LNCaP clone FGC (cell line): Measurements from ENCODE around the gene MYCBP2.

ENCODE experiments used
- DNase-seq: peaks from one replicate; pipeline ENCODE4 v3.0.0-alpha.2; 2011; ENCODE audit warnings: low read depth
- H3K4me3 ChIP-seq: 2 replicates; pipeline ENCODE4 v1.5.1; 2011; ENCODE audit warnings: mild to moderate bottlenecking, low read depth, low read length, control low read depth
- TF ChIP-seq, protein P1 (sequence below): IDR thresholded peaks from 2 replicates; pipeline ENCODE4 v1.5.1; 2012; ENCODE audit warnings: mild to moderate bottlenecking; ENCODE audit not compliant: control insufficient read depth, insufficient read depth; ENCODE audit errors: extremely low read depth

Gene MYCBP2

DNA sequence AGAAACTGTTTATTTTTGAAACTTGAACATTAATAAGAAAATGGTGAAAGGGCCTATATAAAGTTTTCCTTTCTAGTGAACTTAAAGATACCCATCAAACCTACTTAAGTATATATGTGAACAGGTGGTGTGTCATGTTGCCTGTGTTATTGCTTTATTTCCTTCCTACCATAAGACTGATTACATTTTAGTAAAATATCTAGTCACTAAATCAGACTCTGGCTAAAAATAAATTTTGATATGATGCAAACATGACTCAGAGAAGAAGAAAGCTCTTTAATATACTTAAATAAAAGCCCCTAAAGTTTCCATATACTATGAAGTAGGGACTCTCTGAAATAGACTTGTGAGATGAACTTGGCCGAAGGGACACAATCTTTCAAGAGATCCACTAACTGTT, 264.8 kb downstream of the MYCBP2 start:
- no peak for DNase-seq
- H3K4me3 ChIP-seq = no peak overlapping the region

DNA sequence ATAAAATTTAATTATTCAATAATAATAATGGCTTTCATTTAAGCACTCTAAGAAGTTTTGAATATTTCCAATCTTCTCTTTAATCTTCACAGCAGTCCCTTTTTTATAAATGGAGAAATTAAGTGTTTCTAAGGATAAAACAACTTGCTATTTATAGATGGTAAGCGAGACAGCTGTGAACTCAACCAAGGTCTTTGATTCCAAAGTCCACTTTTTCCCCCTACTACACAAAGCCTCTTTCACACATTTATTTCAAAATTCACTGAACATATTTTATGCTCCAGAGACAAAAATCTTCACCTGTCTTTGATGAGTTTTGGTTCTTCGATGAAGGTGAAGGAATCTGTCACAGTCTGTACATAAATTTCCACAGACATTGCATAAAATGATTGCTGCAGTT, 265.5 kb downstream of the MYCBP2 start:
- DNase-seq = no peak
- H3K4me3 ChIP-seq = no peak overlapping the region
- TF ChIP-seq, protein P1, sequence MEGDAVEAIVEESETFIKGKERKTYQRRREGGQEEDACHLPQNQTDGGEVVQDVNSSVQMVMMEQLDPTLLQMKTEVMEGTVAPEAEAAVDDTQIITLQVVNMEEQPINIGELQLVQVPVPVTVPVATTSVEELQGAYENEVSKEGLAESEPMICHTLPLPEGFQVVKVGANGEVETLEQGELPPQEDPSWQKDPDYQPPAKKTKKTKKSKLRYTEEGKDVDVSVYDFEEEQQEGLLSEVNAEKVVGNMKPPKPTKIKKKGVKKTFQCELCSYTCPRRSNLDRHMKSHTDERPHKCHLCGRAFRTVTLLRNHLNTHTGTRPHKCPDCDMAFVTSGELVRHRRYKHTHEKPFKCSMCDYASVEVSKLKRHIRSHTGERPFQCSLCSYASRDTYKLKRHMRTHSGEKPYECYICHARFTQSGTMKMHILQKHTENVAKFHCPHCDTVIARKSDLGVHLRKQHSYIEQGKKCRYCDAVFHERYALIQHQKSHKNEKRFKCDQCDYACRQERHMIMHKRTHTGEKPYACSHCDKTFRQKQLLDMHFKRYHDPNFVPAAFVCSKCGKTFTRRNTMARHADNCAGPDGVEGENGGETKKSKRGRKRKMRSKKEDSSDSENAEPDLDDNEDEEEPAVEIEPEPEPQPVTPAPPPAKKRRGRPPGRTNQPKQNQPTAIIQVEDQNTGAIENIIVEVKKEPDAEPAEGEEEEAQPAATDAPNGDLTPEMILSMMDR = no peak

More for the DNA sequence above, 264.8 kb downstream of the MYCBP2 start:
- TF ChIP-seq, protein P1 = no peak

DNA sequence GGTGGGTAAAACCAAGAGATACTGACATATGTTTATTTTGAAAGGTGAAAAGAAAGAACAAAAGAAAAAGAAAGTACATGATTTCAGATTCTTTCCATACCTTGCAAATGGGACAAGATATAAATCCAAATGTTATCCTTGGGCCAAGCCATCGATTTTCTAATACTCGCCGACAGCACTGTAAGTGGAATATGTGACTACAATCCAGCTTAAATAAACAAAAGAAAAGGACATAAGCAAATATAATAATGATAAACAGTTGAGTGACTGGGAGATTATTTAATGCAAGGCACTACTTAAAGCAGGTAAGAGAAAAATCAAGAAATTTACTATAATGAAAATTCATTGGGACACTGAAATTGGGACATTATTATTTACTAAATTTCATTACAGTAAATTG, 270.0 kb downstream of the MYCBP2 start:
- DNase-seq = no peak
- TF ChIP-seq, protein P1 = no peak
- no peak overlapping the region for H3K4me3 ChIP-seq

GRCh38 chr13:77056382-77056781, 270.5 kb downstream of the MYCBP2 start:
- TF ChIP-seq, protein P1 = no peak
- DNase-seq = no peak

DNA sequence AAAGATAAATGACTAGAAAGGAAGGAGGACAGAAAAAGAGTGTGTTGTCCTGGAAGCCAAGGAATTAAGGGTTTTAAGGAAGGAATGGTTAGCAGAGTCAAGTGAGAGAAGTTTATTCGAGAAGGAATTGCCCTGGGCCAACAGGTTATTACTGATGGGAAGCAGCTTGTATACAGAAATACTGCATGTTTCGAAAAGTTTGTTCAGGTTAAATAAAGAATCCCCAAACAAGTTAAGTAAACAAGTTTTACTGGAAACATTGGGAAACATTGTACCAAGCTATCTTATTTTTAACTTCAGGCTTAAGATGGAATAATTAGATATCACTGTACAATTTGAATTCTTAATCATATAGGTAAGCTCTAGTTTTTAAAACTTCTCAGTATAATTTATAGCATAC, 271.7 kb downstream of the MYCBP2 start:
- peak; percentile 86 for DNase-seq
- H3K4me3 ChIP-seq = no peak overlapping the region
- TF ChIP-seq, protein P1 = no peak

More at GRCh38 chr13:77056382-77056781, 270.5 kb downstream of the MYCBP2 start:
- H3K4me3 ChIP-seq = no peak overlapping the region

DNA sequence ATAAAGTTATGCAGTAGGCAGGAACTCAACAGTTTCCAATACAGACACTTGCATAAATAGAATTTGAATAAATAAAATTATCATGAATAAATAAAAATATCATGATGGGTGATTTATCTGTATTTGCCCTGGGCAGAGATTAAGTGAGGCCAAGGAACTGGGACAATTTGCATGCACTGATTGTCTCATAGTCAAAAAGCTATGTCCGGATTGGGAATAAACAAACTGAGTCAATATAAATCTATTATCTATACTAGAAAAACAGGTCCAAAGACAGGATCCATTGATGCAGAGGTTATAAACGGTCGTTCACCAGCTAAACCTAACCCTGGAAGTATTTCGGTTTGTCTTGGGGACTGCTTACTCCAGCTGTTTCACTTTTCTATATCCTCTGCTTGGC, 273.7 kb downstream of the MYCBP2 start:
- TF ChIP-seq, protein P1 = no peak

DNA sequence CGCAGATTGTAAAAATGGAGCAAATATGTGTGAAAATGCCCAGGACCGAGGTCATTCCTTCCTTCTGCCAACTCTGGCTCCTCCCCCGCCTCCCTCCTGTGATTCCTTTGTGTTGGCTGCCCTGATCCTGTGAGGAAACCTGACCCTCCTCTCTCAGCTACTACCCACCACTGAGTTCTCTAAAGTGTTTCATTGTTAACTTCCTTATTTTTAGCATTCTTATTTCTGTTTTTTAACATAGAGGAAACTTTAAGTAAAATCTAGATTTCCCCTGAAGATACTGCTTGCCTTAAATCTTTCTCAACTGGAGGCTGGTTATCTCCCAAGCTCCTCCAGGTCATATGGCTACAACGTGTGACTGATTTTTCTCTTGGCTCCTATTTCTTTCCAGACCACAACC, 278.2 kb downstream of the MYCBP2 start:
- TF ChIP-seq, protein P1 = no peak
- H3K4me3 ChIP-seq = no peak overlapping the region
- DNase-seq = no peak

More for the DNA sequence above, 273.7 kb downstream of the MYCBP2 start:
- no peak overlapping the region for H3K4me3 ChIP-seq
- peak; percentile 71 for DNase-seq
